Measurements from ENCODE around the gene AHNAK. TPM values are rescaled to one million over a fixed set of nuclear protein-coding genes. Genes with fewer than 3 reads are reported as not detected.

Gene AHNAK
- total RNA-seq, 1 donor = 474 TPM

GRCh38 chr11:62432695-62433094, 113.9 kb downstream of the AHNAK start:
- no peak for DNase-seq (ENCODE audit: low read depth)
- TF ChIP-seq CTCF (IDR thresholded peaks at IDR 0.05; ENCODE audit: insufficient read depth, low read depth, low read length) = no peak
- H3K4me3 ChIP-seq (ENCODE audit: low read depth, low read length) = no peak overlapping the region

- no peak overlapping the region for H3K4me3 ChIP-seq (ENCODE audit: low read depth, low read length)
- TF ChIP-seq CTCF (IDR thresholded peaks at IDR 0.05; ENCODE audit: insufficient read depth, low read depth, low read length) = no peak
- peak; percentile 86 for DNase-seq (ENCODE audit: low read depth)
Observed at GRCh38 chr11:62431171-62431901, 115.3 kb downstream of the AHNAK start.

- no peak overlapping the region for H3K4me3 ChIP-seq (ENCODE audit: low read depth, low read length)
- peak; percentile 57 for DNase-seq (ENCODE audit: low read depth)
- TF ChIP-seq CTCF (IDR thresholded peaks at IDR 0.05; ENCODE audit: insufficient read depth, low read depth, low read length) = no peak
Observed at GRCh38 chr11:62430425-62430824, 116.2 kb downstream of the AHNAK start.

- no peak for TF ChIP-seq CTCF (IDR thresholded peaks at IDR 0.05; ENCODE audit: insufficient read depth, low read depth, low read length)
- DNase-seq (ENCODE audit: low read depth) = peak; percentile 51
- no peak overlapping the region for H3K4me3 ChIP-seq (ENCODE audit: low read depth, low read length)
Observed at GRCh38 chr11:62428871-62429560, 117.6 kb downstream of the AHNAK start.

GRCh38 chr11:62427630-62428233, 118.9 kb downstream of the AHNAK start:
- no peak overlapping the region for H3K4me3 ChIP-seq (ENCODE audit: low read depth, low read length)
- no peak for TF ChIP-seq CTCF (IDR thresholded peaks at IDR 0.05; ENCODE audit: insufficient read depth, low read depth, low read length)
- peak; percentile 83 for DNase-seq (ENCODE audit: low read depth)

- DNase-seq (ENCODE audit: low read depth) = no peak
- H3K4me3 ChIP-seq (ENCODE audit: low read depth, low read length) = no peak overlapping the region
- TF ChIP-seq CTCF (IDR thresholded peaks at IDR 0.05; ENCODE audit: insufficient read depth, low read depth, low read length) = no peak
Observed at GRCh38 chr11:62423012-62423411, 123.6 kb downstream of the AHNAK start.
